HG02623 (cell line): ENCODE results near the gene HYPK.
"Not testable (repeated sequence)": the region's sequence is repeated elsewhere in the genome, so short reads cannot be mapped to it uniquely, and the experiment has no call there.

Experiments used
- ATAC-seq: cut with Tn5 transposase; IDR thresholded peaks from one replicate; pipeline ENCODE4 v1.9.1; 2021; ENCODE audit warnings: moderate library complexity; ENCODE audit not compliant: unreplicated experiment

The HYPK gene

GRCh38 chr15:43832485-43832884 lies 32.1 kb downstream of the HYPK start:
- ATAC-seq: not testable (repeated sequence)

- no peak for ATAC-seq
Measured at GRCh38 chr15:43845421-43845820, 45.0 kb downstream of the HYPK start.

DNA sequence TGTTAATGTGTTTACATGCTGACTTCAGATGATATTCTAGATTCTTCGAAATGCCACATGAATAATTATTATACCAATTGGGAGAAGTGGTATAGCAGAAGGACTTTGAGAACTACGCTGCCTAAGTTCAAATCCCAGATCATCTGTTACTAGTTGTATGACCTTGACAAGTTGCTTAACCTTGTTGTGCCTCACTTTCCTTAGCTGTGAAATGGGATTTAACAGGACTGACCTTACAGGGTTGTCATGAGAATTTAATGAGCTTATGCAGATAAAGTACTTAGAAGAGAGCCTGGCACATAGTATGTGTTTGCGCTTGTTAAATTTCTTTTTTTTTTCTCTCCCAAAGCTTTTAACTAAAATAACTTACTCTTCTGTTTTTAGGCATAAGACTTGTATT lies 50.9 kb downstream of the HYPK start:
- no peak for ATAC-seq

DNA sequence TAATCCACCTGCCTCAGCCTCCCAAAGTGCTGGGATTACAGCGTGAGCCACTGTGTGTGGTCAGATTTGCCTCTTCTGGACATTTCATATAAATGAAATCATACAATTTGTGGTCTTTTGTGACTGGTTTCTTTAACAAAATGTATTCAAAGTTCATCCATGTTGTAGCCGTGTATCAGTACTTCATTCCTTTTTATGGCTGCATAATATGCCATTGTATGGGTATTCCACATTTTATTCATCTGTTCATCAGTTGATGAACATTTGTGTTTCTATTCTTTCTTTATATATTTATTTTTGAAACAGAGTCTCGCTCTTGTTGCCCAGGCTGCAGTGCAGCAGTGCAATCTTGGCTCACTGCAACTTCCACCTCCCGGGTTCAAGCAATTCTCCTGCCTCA lies 52.2 kb downstream of the HYPK start:
- ATAC-seq: no peak
